ENCODE results near the gene THRB. TPM values are rescaled to one million over a fixed set of nuclear protein-coding genes. Genes with fewer than 3 reads are reported as not detected.

Gene THRB
- total and polyA plus RNA-seq, 2 experiments from 2014 or later, result 3.3 to 5.1 TPM

- in situ Hi-C loops (cut with MboI), result no loop called here
- H2AFZ ChIP-seq, result no peak overlapping the region
- H3K79me2 ChIP-seq (ENCODE audit: insufficient read depth), result no peaks in the 10 kb centered on the region
- no peak for DNase-seq
- peaks cover 10% of the 10 kb centered on the region for H3F3A ChIP-seq (ENCODE audit: insufficient read depth)
- no peaks in the 10 kb centered on the region for H3K9me3 ChIP-seq (ENCODE audit: low read depth)
- H3K9me2 ChIP-seq (ENCODE audit: insufficient read depth), result no peaks in the 10 kb centered on the region
- peaks cover 29% of the 10 kb centered on the region for H3K4me1 ChIP-seq (ENCODE audit: insufficient read depth)
- WGBS, 2 experiments (ENCODE audit: low coverage in 1 of 2, low lambda C conversion rate in 2 of 2, missing lambda C conversion rate in 2 of 2), result 75 to 79% methylated on average over 2 of the region's 2 CpGs
- no peak overlapping the region for H3K9ac ChIP-seq
- no peaks in the 10 kb centered on the region for H3K36me3 ChIP-seq (ENCODE audit: low read depth)
- no peaks in the 10 kb centered on the region for H4K20me1 ChIP-seq (ENCODE audit: insufficient read depth)
- H3K27me3 ChIP-seq (replicated peaks; ENCODE audit: insufficient read depth), result no peaks in the 10 kb centered on the region
- no peak overlapping the region for H3K4me2 ChIP-seq (ENCODE audit: unreplicated experiment)
- no peak overlapping the region for H3K4me3 ChIP-seq
- no peak overlapping the region for H3K27ac ChIP-seq
- no peak for TF ChIP-seq EZH2 (IDR thresholded peaks at IDR 0.05; ENCODE audit: insufficient read depth, poor library complexity, severe bottlenecking)
- no peak for TF ChIP-seq EZH2phosphoT487 (IDR thresholded peaks at IDR 0.05; ENCODE audit: insufficient read depth, low read depth)
Measured at GRCh38 chr3:24215502-24215901, 279.1 kb downstream of the THRB start.

- WGBS, 2 experiments (ENCODE audit: low coverage in 1 of 2, low lambda C conversion rate in 2 of 2, missing lambda C conversion rate in 2 of 2), result 70 to 74% methylated on average over 3 of the region's 3 CpGs
- no peaks in the 10 kb centered on the region for H3K9me2 ChIP-seq (ENCODE audit: insufficient read depth)
- no peaks in the 10 kb centered on the region for H3K9me3 ChIP-seq (ENCODE audit: low read depth)
- H3K9ac ChIP-seq, result no peak overlapping the region
- no peaks in the 10 kb centered on the region for H4K20me1 ChIP-seq (ENCODE audit: insufficient read depth)
- H3K27ac ChIP-seq, result no peak overlapping the region
- peaks cover 9% of the 10 kb centered on the region; the same call in 1 of the 2 replicates for H3K4me1 ChIP-seq (ENCODE audit: insufficient read depth)
- no peak for DNase-seq
- in situ Hi-C loops (cut with MboI), result no loop called here
- H3F3A ChIP-seq (ENCODE audit: insufficient read depth), result no peaks in the 10 kb centered on the region
- H3K79me2 ChIP-seq (ENCODE audit: insufficient read depth), result no peaks in the 10 kb centered on the region
- no peak overlapping the region for H3K4me2 ChIP-seq (ENCODE audit: unreplicated experiment)
- no peak overlapping the region for H2AFZ ChIP-seq
- H3K36me3 ChIP-seq (ENCODE audit: low read depth), result no peaks in the 10 kb centered on the region
- H3K27me3 ChIP-seq (replicated peaks; ENCODE audit: insufficient read depth), result no peaks in the 10 kb centered on the region
- no peak for TF ChIP-seq EZH2phosphoT487 (IDR thresholded peaks at IDR 0.05; ENCODE audit: insufficient read depth, low read depth)
- TF ChIP-seq EZH2 (IDR thresholded peaks at IDR 0.05; ENCODE audit: insufficient read depth, poor library complexity, severe bottlenecking), result no peak
- H3K4me3 ChIP-seq, result no peak overlapping the region
Measured at GRCh38 chr3:24211381-24211780, 283.3 kb downstream of the THRB start.

GRCh38 chr3:24202071-24202470, 292.6 kb downstream of the THRB start:
- in situ Hi-C loops (cut with MboI), result no loop called here

GRCh38 chr3:24201301-24201700, 293.3 kb downstream of the THRB start:
- TF ChIP-seq EZH2phosphoT487 (IDR thresholded peaks at IDR 0.05; ENCODE audit: insufficient read depth, low read depth) (no peak), EZH2 (IDR thresholded peaks at IDR 0.05; ENCODE audit: insufficient read depth, poor library complexity, severe bottlenecking) (no peak)
- DNase-seq, result peak; percentile 52
- H3K4me2 ChIP-seq (ENCODE audit: unreplicated experiment), result no peak overlapping the region
- H3K4me3 ChIP-seq, result no peak overlapping the region
- no peaks in the 10 kb centered on the region for H3K36me3 ChIP-seq (ENCODE audit: low read depth)
- H3F3A ChIP-seq (ENCODE audit: insufficient read depth), result peaks cover 44% of the 10 kb centered on the region
- H3K9me2 ChIP-seq (ENCODE audit: insufficient read depth), result no peaks in the 10 kb centered on the region
- no peaks in the 10 kb centered on the region for H4K20me1 ChIP-seq (ENCODE audit: insufficient read depth)
- in situ Hi-C loops (cut with MboI), result no loop called here
- no peak overlapping the region for H2AFZ ChIP-seq
- peaks cover 52% of the 10 kb centered on the region for H3K4me1 ChIP-seq (ENCODE audit: insufficient read depth)
- H3K79me2 ChIP-seq (ENCODE audit: insufficient read depth), result no peaks in the 10 kb centered on the region
- H3K9me3 ChIP-seq (ENCODE audit: low read depth), result no peaks in the 10 kb centered on the region
- no peaks in the 10 kb centered on the region for H3K27me3 ChIP-seq (replicated peaks; ENCODE audit: insufficient read depth)
- no peak overlapping the region for H3K27ac ChIP-seq
- 75 to 76% methylated on average over 1 of the region's 1 CpG for WGBS, 2 experiments (ENCODE audit: low coverage in 1 of 2, low lambda C conversion rate in 2 of 2, missing lambda C conversion rate in 2 of 2)
- no peak overlapping the region for H3K9ac ChIP-seq

More at GRCh38 chr3:24202071-24202470, 292.6 kb downstream of the THRB start:
- H3K4me3 ChIP-seq, result no peak overlapping the region
- H3K4me1 ChIP-seq (ENCODE audit: insufficient read depth), result peaks cover 45% of the 10 kb centered on the region
- 16 to 21% methylated on average over 2 of the region's 2 CpGs for WGBS, 2 experiments (ENCODE audit: low coverage in 1 of 2, low lambda C conversion rate in 2 of 2, missing lambda C conversion rate in 2 of 2)
- no peak overlapping the region for H3K27ac ChIP-seq
- no peaks in the 10 kb centered on the region for H3K79me2 ChIP-seq (ENCODE audit: insufficient read depth)
- no peak overlapping the region for H3K9ac ChIP-seq
- H3K27me3 ChIP-seq (replicated peaks; ENCODE audit: insufficient read depth), result no peaks in the 10 kb centered on the region
- H3K36me3 ChIP-seq (ENCODE audit: low read depth), result no peaks in the 10 kb centered on the region
- H3K9me3 ChIP-seq (ENCODE audit: low read depth), result no peaks in the 10 kb centered on the region
- H3F3A ChIP-seq (ENCODE audit: insufficient read depth), result peaks cover 39% of the 10 kb centered on the region
- no peaks in the 10 kb centered on the region for H3K9me2 ChIP-seq (ENCODE audit: insufficient read depth)
- H4K20me1 ChIP-seq (ENCODE audit: insufficient read depth), result no peaks in the 10 kb centered on the region
- DNase-seq, result peak; percentile 45
- TF ChIP-seq EZH2 (IDR thresholded peaks at IDR 0.05; ENCODE audit: insufficient read depth, poor library complexity, severe bottlenecking), result no peak
- no peak for TF ChIP-seq EZH2phosphoT487 (IDR thresholded peaks at IDR 0.05; ENCODE audit: insufficient read depth, low read depth)
- no peak overlapping the region for H3K4me2 ChIP-seq (ENCODE audit: unreplicated experiment)
- H2AFZ ChIP-seq, result no peak overlapping the region

All from GM23248 (cell line).